ENCODE measurements around the gene TTC12. TPM values are rescaled to one million over a fixed set of nuclear protein-coding genes. Genes with fewer than 3 reads are reported as not detected.

Gene TTC12
- total and polyA plus RNA-seq, 2 of the 13 experiments (the other 11 are each of a cell fraction or from before 2014, with no cell fraction given): 5.4 to 11.6 TPM

DNA sequence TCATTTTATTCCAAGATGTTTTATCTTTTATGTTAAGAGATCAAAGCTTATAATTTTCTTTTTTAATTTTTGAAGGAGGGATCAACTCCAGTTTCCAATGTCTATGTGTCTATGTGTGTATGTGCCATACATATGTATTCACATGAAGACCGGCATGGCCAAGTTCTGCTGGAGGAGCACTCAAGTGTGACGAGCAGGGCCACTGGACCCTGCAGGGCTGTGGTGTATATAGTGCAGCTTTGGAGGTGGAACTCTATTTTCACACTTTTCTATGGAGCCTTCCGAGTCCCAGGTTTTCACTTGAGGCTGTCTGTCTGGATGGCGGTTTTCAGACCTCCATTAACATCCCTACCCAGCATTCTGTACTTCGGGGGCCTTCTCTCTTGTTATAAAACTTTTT is 36.5 kb upstream of the TTC12 start:
- 32% methylated on average over 4 of the region's 5 CpGs for WGBS (ENCODE audit: low lambda C conversion rate)
- no peak for DNase-seq (ENCODE audit: low spot score)
- H3K79me2 ChIP-seq (ENCODE audit: insufficient read depth, low read length): no peaks in the 10 kb centered on the region
- H4K20me1 ChIP-seq (ENCODE audit: insufficient read depth, low read length): no peaks in the 10 kb centered on the region
- intact Hi-C loops (cut with micrococcal nuclease; ENCODE audit: unreplicated experiment) (no loop called here), in situ Hi-C loops (cut with HindIII; ENCODE audit: extremely low pct_ligation_motif_present, low pct_unique_long_range_greater_than_20kb) (loop anchor here (25.0 kb wide), 1 partner anchor 441 kb away; no protein-coding TSS in a partner anchor)
- H3K4me1 ChIP-seq (ENCODE audit: insufficient read depth, low read length): no peaks in the 10 kb centered on the region
- no peak overlapping the region for H3K9ac ChIP-seq (ENCODE audit: insufficient read depth, low read depth, low read length)
- no peak overlapping the region for H3K4me2 ChIP-seq (ENCODE audit: low read depth, low read length)
- POLR2A ChIA-PET: no interaction called here
- no peak for TF ChIP-seq ZNF274 (CRISPR knock-in tag; IDR thresholded peaks at IDR 0.05)
- H3K9me3 ChIP-seq (ENCODE audit: low read length): no peaks in the 10 kb centered on the region
- no peak for ATAC-seq
- no TSS peak for BruUV-seq (replicated peaks)
- CTCF ChIA-PET (ENCODE audit: low intra/inter-chr PET ratio, low total read pairs): no interaction called here
- H3K36me3 ChIP-seq (replicated peaks in 1 of 2; ENCODE audit: control insufficient read depth in 1 of 2, insufficient read depth in 2 of 2, low read length in 2 of 2): no peaks in the 10 kb centered on the region
- no peak overlapping the region for H3K27ac ChIP-seq (ENCODE audit: extremely low read length, insufficient read depth, low read length)
- no peak for FAIRE-seq
- H3K4me3 ChIP-seq (replicated peaks in 1 of 3; ENCODE audit: insufficient read depth in 1 of 3, low read depth in 2 of 3, low read length in 3 of 3): no peak overlapping the region
- peaks cover 0 to 3% of the 10 kb centered on the region in 2 experiments; a peak in 1 of 5 replicates for H3K27me3 ChIP-seq (ENCODE audit: control insufficient read depth in 1 of 2, insufficient read depth in 2 of 2, low read length in 2 of 2)
- no peak overlapping the region for H2AFZ ChIP-seq (ENCODE audit: low read length)

DNA sequence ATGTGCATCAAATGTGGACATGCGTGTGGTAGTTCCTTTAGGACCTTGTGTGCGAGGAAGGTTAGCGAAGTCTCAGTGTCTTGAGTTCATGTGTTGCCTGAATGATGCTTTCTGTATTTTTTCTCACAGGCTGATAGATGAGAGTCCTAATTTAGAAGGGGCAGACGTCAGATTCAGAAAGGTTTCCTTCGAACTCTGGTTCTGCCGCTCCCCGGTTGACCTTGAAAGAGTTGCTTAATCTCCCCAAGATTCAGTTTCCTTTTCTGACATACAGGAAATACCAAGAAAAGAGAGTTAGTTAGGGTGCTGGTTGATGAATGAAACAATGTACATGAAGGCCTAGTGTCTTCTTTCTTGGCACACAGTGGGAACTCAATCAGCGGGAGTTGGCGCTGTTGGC is 35.9 kb upstream of the TTC12 start:
- Histone ChIP-seq H4K20me1 (ENCODE audit: insufficient read depth, low read length) (no peaks in the 10 kb centered on the region), H3K4me2 (ENCODE audit: low read depth, low read length) (no peak overlapping the region), H3K27ac (ENCODE audit: extremely low read length, insufficient read depth, low read length) (no peak overlapping the region), H3K4me3 (replicated peaks in 1 of 3; ENCODE audit: insufficient read depth in 1 of 3, low read depth in 2 of 3, low read length in 3 of 3) (no peak overlapping the region), H3K27me3 (ENCODE audit: control insufficient read depth in 1 of 2, insufficient read depth in 2 of 2, low read length in 2 of 2) (peaks cover 0 to 3% of the 10 kb centered on the region in 2 experiments; a peak in 1 of 5 replicates), H3K4me1 (ENCODE audit: insufficient read depth, low read length) (peaks cover 1% of the 10 kb centered on the region), H2AFZ (ENCODE audit: low read length) (no peak overlapping the region), H3K9me3 (ENCODE audit: low read length) (no peaks in the 10 kb centered on the region), H3K79me2 (ENCODE audit: insufficient read depth, low read length) (no peaks in the 10 kb centered on the region), H3K9ac (ENCODE audit: insufficient read depth, low read depth, low read length) (no peak overlapping the region), H3K36me3 (replicated peaks in 1 of 2; ENCODE audit: control insufficient read depth in 1 of 2, insufficient read depth in 2 of 2, low read length in 2 of 2) (no peaks in the 10 kb centered on the region)
- TF ChIP-seq EHMT2 (IDR thresholded peaks at IDR 0.05; ENCODE audit: borderline replicate concordance, low read depth, low read length): no peak
- no peak for TF ChIP-seq RAD51 (IDR thresholded peaks at IDR 0.05; ENCODE audit: borderline replicate concordance)
- no peak for TF ChIP-seq RFXAP (CRISPR knock-in tag; IDR thresholded peaks at IDR 0.05; ENCODE audit: borderline replicate concordance)
- no peak for TF ChIP-seq ZNF138 (CRISPR knock-in tag; IDR thresholded peaks at IDR 0.05; ENCODE audit: low read depth)
- no peak for TF ChIP-seq KDM1A (CRISPR knock-in tag; IDR thresholded peaks at IDR 0.05)
- no peak for TF ChIP-seq FOXO1 (CRISPR knock-in tag; IDR thresholded peaks at IDR 0.05)
- ATAC-seq (no peak), FAIRE-seq (no peak), DNase-seq (ENCODE audit: low spot score) (no peak)
- in situ Hi-C loops (cut with HindIII; ENCODE audit: extremely low pct_ligation_motif_present, low pct_unique_long_range_greater_than_20kb): loop anchor here (25.0 kb wide), 1 partner anchor 441 kb away; no protein-coding TSS in a partner anchor
- BruUV-seq (replicated peaks): no TSS peak
- intact Hi-C loops (cut with micrococcal nuclease; ENCODE audit: unreplicated experiment): no loop called here
- POLR2A ChIA-PET: no interaction called here
- CTCF ChIA-PET (ENCODE audit: low intra/inter-chr PET ratio, low total read pairs): no interaction called here
- WGBS (ENCODE audit: low lambda C conversion rate): 74% methylated on average over 9 of the region's 9 CpGs

All from HepG2 (cell line).